B cell (primary cell): Measurements from ENCODE around the gene PIK3R2.

Experiments
- EZH2 ChIP-seq: IDR thresholded peaks from 2 replicates; pipeline ENCODE4 v1.6.1; 2012; ENCODE audit warnings: borderline replicate concordance, low read depth, mild to moderate bottlenecking, moderate library complexity, low read length; ENCODE audit not compliant: insufficient read depth, poor library complexity, severe bottlenecking
- TF ChIP-seq, protein P1 (sequence below): fragments of 200-600 bp; IDR thresholded peaks from one replicate; pipeline ENCODE4 v1.8.0; 2022; ENCODE audit warnings: antibody characterized with exemption, mild to moderate bottlenecking

DNA sequence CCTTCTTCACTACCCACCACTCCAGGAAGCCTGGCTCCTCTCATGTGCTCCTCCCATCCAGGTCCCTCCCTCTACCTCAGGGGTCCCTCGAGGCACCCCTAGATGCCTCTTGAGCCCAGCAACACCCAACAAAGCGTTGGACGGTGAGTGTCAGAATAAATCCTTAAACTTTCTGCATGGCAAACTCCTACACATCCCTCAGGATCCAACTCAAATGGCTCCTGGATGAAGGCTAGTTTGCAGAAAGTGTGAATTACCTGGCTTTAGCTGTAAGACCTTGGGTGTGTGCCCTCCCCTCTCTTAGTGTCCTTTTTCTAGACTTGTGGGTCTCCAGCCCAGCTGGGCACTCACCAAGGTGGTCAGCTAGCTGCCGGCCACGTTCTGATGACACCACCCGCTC, 45.4 kb downstream of the PIK3R2 start:
- TF ChIP-seq, protein P1, sequence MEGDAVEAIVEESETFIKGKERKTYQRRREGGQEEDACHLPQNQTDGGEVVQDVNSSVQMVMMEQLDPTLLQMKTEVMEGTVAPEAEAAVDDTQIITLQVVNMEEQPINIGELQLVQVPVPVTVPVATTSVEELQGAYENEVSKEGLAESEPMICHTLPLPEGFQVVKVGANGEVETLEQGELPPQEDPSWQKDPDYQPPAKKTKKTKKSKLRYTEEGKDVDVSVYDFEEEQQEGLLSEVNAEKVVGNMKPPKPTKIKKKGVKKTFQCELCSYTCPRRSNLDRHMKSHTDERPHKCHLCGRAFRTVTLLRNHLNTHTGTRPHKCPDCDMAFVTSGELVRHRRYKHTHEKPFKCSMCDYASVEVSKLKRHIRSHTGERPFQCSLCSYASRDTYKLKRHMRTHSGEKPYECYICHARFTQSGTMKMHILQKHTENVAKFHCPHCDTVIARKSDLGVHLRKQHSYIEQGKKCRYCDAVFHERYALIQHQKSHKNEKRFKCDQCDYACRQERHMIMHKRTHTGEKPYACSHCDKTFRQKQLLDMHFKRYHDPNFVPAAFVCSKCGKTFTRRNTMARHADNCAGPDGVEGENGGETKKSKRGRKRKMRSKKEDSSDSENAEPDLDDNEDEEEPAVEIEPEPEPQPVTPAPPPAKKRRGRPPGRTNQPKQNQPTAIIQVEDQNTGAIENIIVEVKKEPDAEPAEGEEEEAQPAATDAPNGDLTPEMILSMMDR: no peak
- no peak for TF ChIP-seq EZH2
